SK-N-SH (cell line): Measurements from ENCODE around the gene LRSAM1. TPM values are rescaled to one million over a fixed set of nuclear protein-coding genes. Genes with fewer than 3 reads are reported as not detected.

Source experiments
- CTCF ChIA-PET: fragments of 300-600, 350-600 bp; formaldehyde crosslinking; extraction: SDS; loops from one replicate; lab custom pipeline; 2021; lab: Yijun Ruan, JAX
- POLR2A ChIA-PET: fragments of 350-600 bp; sonication (Branson Sonifier 250); formaldehyde crosslinking; extraction: SDS; loops from one replicate; lab custom pipeline; 2020; ENCODE audit warnings: antibody characterized with exemption, inconsistent platforms; lab: Yijun Ruan, JAX
- DNase-seq: peaks from one replicate; pipeline ENCODE4 v3.0.0; 2012
- H2AFZ ChIP-seq: fragments of 200-600 bp; sonication (generic); 2 replicates; pipeline ENCODE4 v1.8.1; 2016; ENCODE audit warnings: antibody characterized with exemption, mild to moderate bottlenecking, low read depth
- H3F3A ChIP-seq: fragments of 200-600 bp; sonication (generic); replicated peaks from 2 replicates; pipeline ENCODE3; 2016; ENCODE audit warnings: antibody characterized with exemption, mild to moderate bottlenecking; ENCODE audit not compliant: insufficient read depth
- H3K27ac ChIP-seq, 2 experiments: fragments of 200-500 bp in 1 of 2; fragments of 200-600 bp in 1 of 2; sonication (Bioruptor generic) in 1 of 2; sonication (generic), shearing (Covaris generic) in 1 of 2; 2 replicates each; pipeline versions ENCODE4 v1.5.1 to v1.6.1; 2014 to 2016; ENCODE audit warnings: low read depth in 2 of 2, inconsistent platforms in 1 of 2, low read length in 1 of 2, mild to moderate bottlenecking in 1 of 2, mixed read lengths in 1 of 2
- H3K27me3 ChIP-seq: fragments of 200-600 bp; sonication (generic), shearing (Covaris generic); 2 replicates; pipeline ENCODE4 v1.6.1; 2016; ENCODE audit warnings: mixed run types; ENCODE audit not compliant: insufficient read depth
- H3K36me3 ChIP-seq, 2 experiments: fragments of 200-500 bp in 1 of 2; fragments of 200-600 bp in 1 of 2; sonication (Bioruptor generic) in 1 of 2; sonication (generic) in 1 of 2; replicated peaks in 1 of 2; 2 replicates each; pipeline versions ENCODE3 to v1.5.1; 2014 to 2016; ENCODE audit warnings: low read length in 1 of 2, mild to moderate bottlenecking in 1 of 2; ENCODE audit not compliant: insufficient read depth in 2 of 2, control insufficient read depth in 1 of 2
- H3K4me1 ChIP-seq, 2 experiments: fragments of 200-500 bp in 1 of 2; fragments of 200-600 bp in 1 of 2; sonication (Bioruptor generic) in 1 of 2; sonication (generic), shearing (Covaris generic) in 1 of 2; 2 replicates each; pipeline versions ENCODE4 v1.5.1 to v1.6.1; 2014 to 2016; ENCODE audit warnings: low read depth in 1 of 2, low read length in 1 of 2, mixed run types in 1 of 2; ENCODE audit not compliant: insufficient read depth in 2 of 2, control insufficient read depth in 1 of 2
- H3K4me2 ChIP-seq: fragments of 200-600 bp; sonication (generic), shearing (Covaris generic); 2 replicates; pipeline ENCODE4 v1.6.1; 2017; ENCODE audit warnings: mixed run types
- H3K4me3 ChIP-seq, 2 experiments: fragments of 200-500 bp in 1 of 2; fragments of 200-600 bp in 1 of 2; sonication (Bioruptor generic) in 1 of 2; sonication (generic), shearing (Covaris generic) in 1 of 2; 2 replicates each; pipeline versions ENCODE4 v1.5.1 to v1.8.1; 2014 to 2016; ENCODE audit warnings: low read depth in 2 of 2, inconsistent platforms in 1 of 2, low read length in 1 of 2, mild to moderate bottlenecking in 1 of 2, mixed read lengths in 1 of 2, moderate library complexity in 1 of 2
- H3K79me2 ChIP-seq: fragments of 200-600 bp; sonication (generic); 2 replicates; pipeline ENCODE4 v1.8.1; 2017; ENCODE audit warnings: mild to moderate bottlenecking; ENCODE audit not compliant: insufficient read depth
- H3K9ac ChIP-seq: fragments of 200-600 bp; sonication (generic); 2 replicates; pipeline ENCODE4 v1.6.1; 2017; ENCODE audit warnings: mixed run types
- H3K9me2 ChIP-seq: fragments of 200-600 bp; sonication (generic); 2 replicates; pipeline ENCODE4 v1.6.1; 2017; ENCODE audit warnings: mixed run types
- H3K9me3 ChIP-seq: fragments of 200-600 bp; sonication (generic); 2 replicates; pipeline ENCODE4 v1.6.1; 2017; ENCODE audit warnings: mixed run types, mild to moderate bottlenecking, moderate library complexity
- H4K20me1 ChIP-seq: fragments of 200-600 bp; sonication (generic); 2 replicates; pipeline ENCODE4 v1.6.1; 2017; ENCODE audit warnings: mild to moderate bottlenecking, mixed run types; ENCODE audit not compliant: insufficient read depth
- ELF1 ChIP-seq: IDR thresholded peaks from 2 replicates; pipeline ENCODE4 v1.4.0; 2012
- FOSL2 ChIP-seq: IDR thresholded peaks from 2 replicates; pipeline ENCODE4 v1.4.0; 2012; ENCODE audit warnings: low read depth, mild to moderate bottlenecking, moderate library complexity, borderline replicate concordance
- FOXJ3 ChIP-seq: sonication (generic); formaldehyde crosslinking; IDR thresholded peaks from 2 replicates; pipeline ENCODE4 v1.5.1; 2020; ENCODE audit warnings: mild to moderate bottlenecking, missing genetic modification reagents
- GATA2 ChIP-seq: sonication (generic); formaldehyde crosslinking; IDR thresholded peaks from 2 replicates; pipeline ENCODE4 v1.5.0; 2020; ENCODE audit warnings: mild to moderate bottlenecking, missing genetic modification reagents
- MEF2A ChIP-seq: IDR thresholded peaks from 2 replicates; pipeline ENCODE4 v1.4.0; 2012; ENCODE audit warnings: low read depth, borderline replicate concordance
- MXI1 ChIP-seq: IDR thresholded peaks from 2 replicates; pipeline ENCODE4 v1.6.1; 2012; ENCODE audit warnings: mild to moderate bottlenecking, low read depth, low read length, improper control_type of control experiment
- NFIC ChIP-seq: IDR thresholded peaks from 2 replicates; pipeline ENCODE4 v1.4.0; 2012; ENCODE audit warnings: borderline replicate concordance
- POLR2AphosphoS5 ChIP-seq: IDR thresholded peaks from 2 replicates; pipeline ENCODE4 v1.6.1; 2012; ENCODE audit warnings: low read depth, low read length
- RFX5 ChIP-seq: IDR thresholded peaks from 2 replicates; pipeline ENCODE4 v1.6.1; 2012; ENCODE audit warnings: mild to moderate bottlenecking, improper control_type of control experiment, low read length
- SIN3A ChIP-seq: IDR thresholded peaks from 2 replicates; pipeline ENCODE4 v1.6.1; 2012; ENCODE audit warnings: low read depth, mild to moderate bottlenecking, low read length, moderate library complexity, borderline replicate concordance
- TCF12 ChIP-seq: IDR thresholded peaks from 2 replicates; pipeline ENCODE4 v1.4.0; 2012
- TEAD4 ChIP-seq: IDR thresholded peaks from 2 replicates; pipeline ENCODE4 v1.4.0; 2012; ENCODE audit warnings: mild to moderate bottlenecking, borderline replicate concordance; ENCODE audit not compliant: insufficient read depth
- YY1 ChIP-seq: IDR thresholded peaks from 2 replicates; pipeline ENCODE4 v1.4.0; 2012; ENCODE audit warnings: low read depth, mild to moderate bottlenecking
- WGBS: methylation state at CpG from one replicate; pipeline ENCODE4 v1.1.6; 2017; ENCODE audit warnings: low lambda C conversion rate; 5-methylcytosine and 5-hydroxymethylcytosine counted together
- polyA plus RNA-seq, 3 experiments: library from polyadenylated mRNA; depleted of rRNA; stranded (reverse); fragments of >200 nt; gene quantifications; 2 replicates each; pipeline ENCODE4 v1.2.3, GENCODE V29; 2012
- TF ChIP-seq, protein P1 (sequence below): fragments of 150-350 bp; IDR thresholded peaks from 2 replicates; pipeline ENCODE4 v1.6.1; 2017; ENCODE audit warnings: antibody characterized with exemption, low read length, low read depth, borderline replicate concordance
- TF ChIP-seq, protein P2 (sequence below): IDR thresholded peaks from 2 replicates; pipeline ENCODE4 v1.4.0; 2012; ENCODE audit warnings: low read depth, borderline replicate concordance

Gene LRSAM1
- polyA plus RNA-seq, 1 of the 3 experiments (the other 2 are of a cell fraction), result 8.0 TPM

DNA sequence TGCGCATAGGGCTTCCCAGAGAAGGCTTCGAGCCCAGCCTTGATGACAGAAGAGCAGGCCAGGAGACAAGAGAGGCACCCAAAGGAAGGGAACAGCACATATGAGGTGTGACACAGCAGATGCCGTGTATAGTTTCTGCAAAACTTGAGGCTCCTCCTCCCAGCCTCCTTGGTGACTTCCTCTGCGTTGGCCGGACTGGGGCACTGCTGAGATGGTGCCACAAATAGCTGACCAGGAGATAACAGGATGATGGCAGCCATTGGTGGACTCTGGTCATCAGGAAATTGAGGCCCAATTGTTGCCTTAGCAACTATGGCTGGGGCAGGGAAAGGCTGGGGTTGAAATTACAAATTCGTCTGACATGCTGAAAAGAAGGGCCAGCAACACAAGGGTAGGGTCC is 32.0 kb upstream of the LRSAM1 start (continued):
- TF ChIP-seq NFIC, result no peak
- no peak for TF ChIP-seq ELF1
- TF ChIP-seq YY1, result no peak
- no peak for TF ChIP-seq MXI1
- TF ChIP-seq GATA2 (CRISPR knock-in tag), result no peak

DNA sequence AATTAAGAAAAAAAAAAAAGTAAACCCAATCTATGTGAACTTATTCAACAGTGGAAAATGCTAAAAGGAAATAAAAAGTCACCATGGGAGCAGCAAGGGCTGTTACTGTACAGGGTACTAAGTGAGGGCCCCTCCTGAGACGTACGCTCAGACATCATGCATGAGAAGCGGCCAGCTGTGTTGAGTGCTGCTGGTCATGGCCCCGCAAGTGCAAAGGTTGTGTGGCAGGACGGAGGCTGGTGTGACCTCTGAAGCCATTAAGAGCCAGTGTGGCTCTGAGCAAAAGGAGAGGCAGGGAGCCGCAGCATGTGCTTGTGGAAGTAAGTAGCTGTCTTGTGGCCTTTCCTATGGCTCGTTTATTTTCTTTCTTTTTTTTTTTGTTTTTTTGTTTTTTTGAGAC is 30.3 kb upstream of the LRSAM1 start:
- Histone ChIP-seq H3K27ac (no peak overlapping the region), H3K9ac (no peak overlapping the region), H3K79me2 (peaks cover 37% of the 10 kb centered on the region), H3K4me1 (peaks cover 7 to 25% of the 10 kb centered on the region in 2 experiments; a peak in 3 of 4 replicates), H2AFZ (no peak overlapping the region), H3F3A (peaks cover 4% of the 10 kb centered on the region), H3K9me3 (no peaks in the 10 kb centered on the region), H3K4me2 (no peak overlapping the region), H3K36me3 (no peaks in the 10 kb centered on the region), H3K4me3 (no peak overlapping the region), H3K9me2 (no peaks in the 10 kb centered on the region), H4K20me1 (peaks cover 10% of the 10 kb centered on the region; the same call in 1 of the 2 replicates), H3K27me3 (no peaks in the 10 kb centered on the region)
- CTCF ChIA-PET, result no interaction called here
- DNase-seq, result no peak
- WGBS, result 84% methylated on average over 7 of the region's 7 CpGs
- POLR2A ChIA-PET, result interaction anchor here (0.8 kb wide), 1 partner anchor 197 kb away, joined by 4 read pairs; no protein-coding TSS in a partner anchor
- TF ChIP-seq MEF2A (no peak), TEAD4 (no peak), POLR2AphosphoS5 (no peak), SIN3A (no peak)
- TF ChIP-seq, protein P1, sequence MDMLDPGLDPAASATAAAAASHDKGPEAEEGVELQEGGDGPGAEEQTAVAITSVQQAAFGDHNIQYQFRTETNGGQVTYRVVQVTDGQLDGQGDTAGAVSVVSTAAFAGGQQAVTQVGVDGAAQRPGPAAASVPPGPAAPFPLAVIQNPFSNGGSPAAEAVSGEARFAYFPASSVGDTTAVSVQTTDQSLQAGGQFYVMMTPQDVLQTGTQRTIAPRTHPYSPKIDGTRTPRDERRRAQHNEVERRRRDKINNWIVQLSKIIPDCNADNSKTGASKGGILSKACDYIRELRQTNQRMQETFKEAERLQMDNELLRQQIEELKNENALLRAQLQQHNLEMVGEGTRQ, result no peak
- TF ChIP-seq, protein P2, sequence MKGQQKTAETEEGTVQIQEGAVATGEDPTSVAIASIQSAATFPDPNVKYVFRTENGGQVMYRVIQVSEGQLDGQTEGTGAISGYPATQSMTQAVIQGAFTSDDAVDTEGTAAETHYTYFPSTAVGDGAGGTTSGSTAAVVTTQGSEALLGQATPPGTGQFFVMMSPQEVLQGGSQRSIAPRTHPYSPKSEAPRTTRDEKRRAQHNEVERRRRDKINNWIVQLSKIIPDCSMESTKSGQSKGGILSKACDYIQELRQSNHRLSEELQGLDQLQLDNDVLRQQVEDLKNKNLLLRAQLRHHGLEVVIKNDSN, result no peak

DNA sequence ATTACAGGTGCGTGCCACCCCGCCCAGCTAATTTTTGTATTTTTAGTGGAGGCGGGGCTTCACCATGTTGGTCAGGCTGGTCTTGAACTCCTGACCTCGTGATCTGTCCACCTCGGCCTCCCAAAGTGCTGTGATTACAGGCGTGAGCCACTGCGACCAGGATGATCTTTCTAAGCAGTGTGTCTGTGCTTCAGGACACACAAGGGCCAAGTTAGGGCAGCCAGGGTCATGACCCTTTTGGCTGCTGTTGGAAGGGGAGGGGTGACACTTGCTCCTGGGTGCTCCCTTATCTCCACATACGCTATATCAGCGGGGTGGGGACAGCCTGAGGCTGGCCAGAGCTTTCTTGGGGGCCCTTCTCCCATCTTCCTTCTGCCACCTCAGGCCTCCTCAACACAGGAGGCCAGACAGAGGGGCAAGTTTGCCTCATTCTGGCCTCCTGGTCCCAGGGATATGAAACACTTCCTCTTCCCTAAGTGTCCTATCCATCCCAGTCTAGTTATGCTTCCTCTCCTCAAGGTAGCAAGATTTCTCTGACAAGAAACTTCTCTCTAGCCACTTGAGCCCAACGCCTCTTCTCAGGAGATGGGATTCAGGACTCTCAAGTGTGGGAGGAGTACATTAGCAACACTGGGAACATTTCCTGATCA is 29.1 kb upstream of the LRSAM1 start:
- H3K27ac ChIP-seq, result no peak overlapping the region; a peak in 1 of 4 replicates
- peaks cover 10% of the 10 kb centered on the region; the same call in 1 of the 2 replicates for H4K20me1 ChIP-seq
- H3K4me2 ChIP-seq, result peak overlapping the region; percentile 91
- CTCF ChIA-PET, result interaction anchor here (0.7 kb wide), 1 partner anchor 69 kb away, joined by 3 read pairs; no protein-coding TSS in a partner anchor
- H3K9me2 ChIP-seq, result no peaks in the 10 kb centered on the region
- H3K79me2 ChIP-seq, result peaks cover 49% of the 10 kb centered on the region
- no peak overlapping the region; the same call in 1 of the 2 replicates for H3K9ac ChIP-seq
- WGBS, result 93% methylated on average over 10 of the region's 10 CpGs
- TF ChIP-seq TEAD4 (no peak), FOXJ3 (no peak), RFX5 (no peak), FOSL2 (no peak), TCF12 (no peak)
- POLR2A ChIA-PET, result interaction anchor here (1.0 kb wide), 1 partner anchor 25 kb away, joined by 5 read pairs; no protein-coding TSS in a partner anchor
- H3K9me3 ChIP-seq, result no peaks in the 10 kb centered on the region
- no peak overlapping the region for H2AFZ ChIP-seq
- H3K27me3 ChIP-seq, result no peaks in the 10 kb centered on the region
- H3K36me3 ChIP-seq, result peaks cover 3 to 6% of the 10 kb centered on the region in 2 experiments
- no peak for DNase-seq
- H3K4me1 ChIP-seq, result peaks cover 7 to 19% of the 10 kb centered on the region in 2 experiments; a peak in 3 of 4 replicates
- H3K4me3 ChIP-seq, result peak overlapping the region; percentile 90 to 97
- peaks cover 4% of the 10 kb centered on the region for H3F3A ChIP-seq
